KOPT-K1 (cell line): Measurements from ENCODE around the gene ZRANB1.
"Not testable (repeated sequence)": the region's sequence is repeated elsewhere in the genome, so short reads cannot be mapped to it uniquely, and the experiment has no call there.

Experiments
- H3K27ac ChIP-seq: fragments of 200-600 bp; sonication (generic); 2 replicates; pipeline ENCODE4 v1.5.1; 2016; ENCODE audit warnings: antibody characterized with exemption, mild to moderate bottlenecking, low read depth, low read length; ENCODE audit not compliant: poor library complexity, severe bottlenecking
- H3K36me3 ChIP-seq: fragments of 200-600 bp; sonication (generic); 2 replicates; pipeline ENCODE4 v1.5.1; 2017; ENCODE audit warnings: antibody characterized with exemption, mild to moderate bottlenecking, low read length, moderate library complexity; ENCODE audit not compliant: insufficient read depth
- H3K9me3 ChIP-seq: fragments of 200-600 bp; sonication (generic); 2 replicates; pipeline ENCODE4 v1.5.1; 2017; ENCODE audit warnings: antibody characterized with exemption, low read length, mild to moderate bottlenecking; ENCODE audit not compliant: insufficient read depth, poor library complexity, severe bottlenecking

ZRANB1 gene

DNA sequence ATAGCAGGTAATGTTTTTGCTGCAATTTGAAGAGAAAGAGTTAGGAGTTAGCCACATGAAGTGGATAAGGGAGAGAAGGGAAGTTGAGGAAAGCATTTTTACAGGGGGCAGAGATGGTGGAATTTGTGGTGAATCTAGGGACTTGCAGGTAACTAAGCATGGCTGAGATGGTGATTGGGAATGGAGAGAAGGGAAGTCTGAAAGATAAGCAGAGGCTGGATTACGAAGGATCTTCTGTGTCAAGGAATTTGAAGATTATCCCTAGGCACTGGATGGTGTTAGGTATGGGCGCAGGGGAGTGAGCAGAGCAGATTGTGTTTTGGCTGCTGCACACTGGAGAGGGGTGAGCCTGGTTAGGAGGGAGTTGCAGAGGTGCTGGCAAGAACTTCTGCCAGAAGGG is 25.3 kb downstream of the ZRANB1 start:
- Histone ChIP-seq H3K36me3 (peaks cover 52% of the 10 kb centered on the region), H3K9me3 (no peaks in the 10 kb centered on the region), H3K27ac (no peak overlapping the region)

DNA sequence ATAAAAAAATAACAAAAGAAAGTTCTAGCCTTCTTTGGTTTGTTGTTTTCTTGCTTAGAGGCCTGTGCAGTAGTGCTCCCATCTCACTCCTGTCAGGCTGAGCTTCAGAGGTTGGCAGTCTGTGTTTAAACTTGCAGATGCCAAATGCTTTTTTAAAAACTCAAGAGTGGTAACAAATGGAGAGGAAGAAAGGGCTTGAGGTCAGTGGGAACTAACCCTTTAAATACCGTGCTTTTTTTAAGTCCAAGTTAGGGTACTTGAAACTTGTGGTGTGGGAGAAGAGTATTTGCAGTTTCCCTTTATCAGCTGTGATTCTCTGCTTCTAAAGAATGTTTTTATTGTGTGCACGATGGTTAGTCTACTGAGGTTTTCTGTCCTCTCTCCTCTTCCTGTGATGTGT is 29.4 kb downstream of the ZRANB1 start:
- peaks cover 81% of the 10 kb centered on the region for H3K36me3 ChIP-seq
- H3K27ac ChIP-seq = no peak overlapping the region
- H3K9me3 ChIP-seq = no peaks in the 10 kb centered on the region

DNA sequence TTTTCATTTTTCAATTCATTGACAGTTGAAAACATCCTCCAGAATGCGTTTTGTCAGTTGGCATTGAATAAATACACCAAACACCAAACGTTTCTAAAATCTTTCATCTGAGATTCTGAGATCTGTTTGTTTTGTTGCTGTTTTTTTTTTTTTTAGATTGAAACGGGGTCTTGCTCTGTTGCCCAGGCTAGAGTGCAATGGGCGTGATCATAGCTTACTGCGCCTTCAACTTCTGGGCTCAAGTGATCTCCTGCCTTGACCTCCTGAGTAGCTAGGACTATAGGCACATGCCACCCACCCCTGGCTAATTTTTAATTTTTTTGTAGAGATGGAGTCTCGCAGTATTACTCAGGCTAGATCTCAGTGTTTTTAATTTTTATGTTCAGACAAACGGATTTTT is 30.7 kb downstream of the ZRANB1 start:
- H3K27ac ChIP-seq = no peak overlapping the region
- H3K9me3 ChIP-seq = no peaks in the 10 kb centered on the region
- peaks cover 79% of the 10 kb centered on the region for H3K36me3 ChIP-seq

DNA sequence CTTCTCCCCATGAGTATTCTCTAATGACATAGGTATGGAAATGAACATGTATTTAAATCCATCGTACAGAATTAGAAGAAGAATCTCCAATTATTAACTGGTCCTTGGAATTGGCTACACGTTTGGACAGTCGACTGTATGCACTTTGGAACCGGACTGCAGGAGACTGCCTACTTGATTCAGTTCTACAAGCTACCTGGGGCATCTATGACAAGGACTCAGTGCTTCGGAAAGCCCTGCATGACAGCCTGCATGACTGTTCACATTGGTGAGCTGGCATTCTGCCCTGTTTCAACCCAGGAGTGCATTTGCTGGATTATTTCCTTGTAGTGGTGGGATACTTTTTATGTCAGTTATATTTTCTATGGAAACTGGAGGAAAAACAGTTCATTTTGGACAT is 32.2 kb downstream of the ZRANB1 start:
- peaks cover 75% of the 10 kb centered on the region for H3K36me3 ChIP-seq
- no peaks in the 10 kb centered on the region for H3K9me3 ChIP-seq
- H3K27ac ChIP-seq = no peak overlapping the region

DNA sequence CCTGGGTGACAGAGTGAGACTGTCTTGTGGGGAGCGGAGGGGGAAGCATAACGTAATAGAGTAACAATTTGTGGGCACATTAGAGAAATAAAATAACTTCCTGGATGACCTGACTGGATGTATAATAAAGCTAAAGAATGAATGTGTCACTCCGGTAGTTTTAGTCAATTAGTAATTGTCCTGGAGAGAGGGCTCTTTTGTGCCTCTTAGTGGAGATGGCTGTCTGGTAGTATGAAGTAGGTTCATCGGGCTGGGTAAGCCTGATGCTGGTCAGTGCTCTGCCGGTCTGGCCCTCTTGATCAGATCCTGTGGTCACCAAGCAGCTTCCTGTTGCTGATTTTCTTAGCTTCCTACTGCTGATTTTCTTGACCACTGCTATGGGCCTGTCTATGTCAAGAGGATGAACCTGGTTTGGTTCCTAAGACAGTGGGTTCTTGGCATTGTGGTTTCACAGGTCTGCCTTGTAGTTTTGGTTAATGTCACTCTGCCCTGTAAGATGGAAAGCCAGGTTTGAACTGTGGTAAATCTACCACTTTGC is 34.1 kb downstream of the ZRANB1 start:
- Histone ChIP-seq H3K9me3 (no peaks in the 10 kb centered on the region), H3K27ac (no peak overlapping the region), H3K36me3 (peaks cover 72% of the 10 kb centered on the region)

DNA sequence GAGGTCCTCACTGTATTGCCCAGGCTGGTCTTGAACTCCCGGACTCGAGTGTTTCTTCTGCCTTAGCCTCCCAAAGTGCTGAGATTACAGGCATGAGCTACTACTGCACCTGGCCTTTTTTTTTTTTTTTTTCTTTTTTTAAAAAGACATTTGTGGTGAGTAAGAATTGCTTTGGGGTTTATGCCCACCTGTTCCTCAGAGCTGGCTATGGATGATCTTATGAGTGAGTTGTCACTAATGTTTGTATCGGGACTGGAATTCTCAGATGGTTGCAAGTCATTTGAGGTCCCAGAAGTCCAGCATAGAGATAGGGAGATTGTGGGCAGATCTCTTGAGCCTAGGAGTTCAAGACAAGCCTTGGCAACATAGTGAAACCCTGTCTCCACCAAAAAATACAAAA is 35.2 kb downstream of the ZRANB1 start:
- Histone ChIP-seq H3K27ac (no peak overlapping the region), H3K36me3 (peaks cover 81% of the 10 kb centered on the region), H3K9me3 (no peaks in the 10 kb centered on the region)

DNA sequence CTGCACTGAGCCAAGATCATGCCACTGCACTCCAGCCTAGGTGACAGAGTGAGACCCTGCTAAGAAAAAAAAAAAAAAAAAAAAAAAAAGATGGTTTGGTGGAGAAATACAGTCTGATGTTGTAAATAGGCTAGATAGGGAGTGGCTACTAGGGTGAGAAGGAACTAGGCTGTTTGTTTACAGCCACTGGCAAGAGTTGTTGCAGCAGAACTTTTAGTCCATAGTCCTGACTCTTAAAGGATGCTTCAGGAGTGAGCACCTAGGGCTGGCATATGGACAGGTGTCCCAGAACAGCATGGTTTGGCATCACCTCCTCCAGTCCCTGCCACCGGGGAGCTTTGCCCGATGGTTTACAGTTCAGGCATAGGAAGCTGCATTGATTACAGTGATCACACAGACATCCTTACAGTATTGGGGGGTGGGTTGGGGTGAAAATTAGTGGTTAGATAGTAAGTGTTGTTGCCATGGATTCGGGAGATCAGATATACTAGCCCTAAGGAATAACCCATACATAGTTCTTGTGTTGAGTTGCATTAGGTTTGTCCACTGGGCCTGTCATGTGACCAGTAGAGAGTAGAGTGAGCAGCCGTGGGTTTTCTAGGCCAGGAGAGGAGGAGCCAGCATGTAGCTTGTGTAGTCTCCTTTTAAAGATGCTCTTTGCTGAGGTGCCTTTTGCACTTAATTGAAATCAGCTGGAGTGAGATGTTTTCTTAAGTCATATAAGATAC is 35.9 kb downstream of the ZRANB1 start:
- Histone ChIP-seq H3K27ac (no peak overlapping the region), H3K9me3 (no peaks in the 10 kb centered on the region), H3K36me3 (peaks cover 81% of the 10 kb centered on the region)

DNA sequence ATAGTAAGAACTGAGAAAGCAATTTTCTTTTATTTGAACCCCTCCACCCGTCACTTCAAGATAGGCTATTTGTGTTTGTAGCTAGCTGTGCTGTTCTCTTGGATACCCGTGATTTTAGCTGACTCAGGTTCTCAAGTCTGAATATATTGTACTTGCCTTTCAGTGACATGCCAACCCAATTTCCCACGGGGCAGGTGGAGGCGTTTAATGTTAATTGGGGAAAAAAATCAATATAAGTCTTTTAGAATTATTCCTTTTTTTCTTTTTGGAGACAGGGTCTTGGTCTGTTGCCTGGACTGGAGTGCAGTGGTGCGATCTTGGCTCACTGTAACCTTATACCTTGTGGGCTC is 36.4 kb downstream of the ZRANB1 start:
- Histone ChIP-seq H3K9me3 (no peaks in the 10 kb centered on the region), H3K36me3 (peaks cover 82% of the 10 kb centered on the region)

DNA sequence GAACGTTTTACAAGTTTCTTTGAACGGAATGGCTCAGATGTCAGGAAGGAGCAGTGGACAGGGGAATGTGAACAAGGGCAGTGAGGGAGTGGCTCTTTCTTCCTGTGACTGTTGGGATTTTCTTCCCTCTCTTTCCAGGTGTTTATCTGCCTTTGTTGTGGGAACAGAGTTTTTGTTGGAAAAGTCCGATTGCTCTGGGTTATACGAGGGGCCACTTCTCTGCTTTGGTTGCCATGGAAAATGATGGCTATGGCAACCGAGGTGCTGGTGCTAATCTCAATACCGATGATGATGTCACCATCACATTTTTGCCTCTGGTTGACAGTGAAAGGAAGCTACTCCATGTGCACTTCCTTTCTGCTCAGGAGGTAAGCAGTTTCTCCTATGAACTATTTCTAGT is 41.4 kb downstream of the ZRANB1 start:
- Histone ChIP-seq H3K36me3 (peaks cover 90% of the 10 kb centered on the region), H3K27ac (no peak overlapping the region)

More for the DNA sequence above, 36.4 kb downstream of the ZRANB1 start:
- H3K27ac ChIP-seq = no peak overlapping the region

DNA sequence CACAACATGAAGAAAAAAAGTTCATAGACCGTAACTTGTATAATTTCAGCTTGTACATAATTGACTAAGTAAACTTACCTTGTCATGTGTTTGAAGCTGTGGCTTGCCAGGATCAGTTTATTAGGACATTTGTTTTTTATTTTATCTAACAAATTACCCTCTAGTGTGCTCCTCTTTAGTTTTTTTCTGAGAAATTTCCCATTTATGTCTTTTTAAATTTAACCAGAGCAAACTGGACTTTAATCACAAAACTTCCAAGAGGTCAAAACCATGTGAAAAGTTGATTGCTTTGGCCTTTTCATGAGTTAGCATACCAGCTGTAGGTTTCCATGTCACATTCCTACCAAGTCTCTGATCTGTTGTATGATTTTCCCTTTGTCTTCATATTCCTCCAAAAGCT is 42.5 kb downstream of the ZRANB1 start:
- H3K36me3 ChIP-seq = peaks cover 81% of the 10 kb centered on the region
- H3K27ac ChIP-seq = no peak overlapping the region
- H3K9me3 ChIP-seq = no peaks in the 10 kb centered on the region

More for the DNA sequence above, 41.4 kb downstream of the ZRANB1 start:
- no peaks in the 10 kb centered on the region for H3K9me3 ChIP-seq

DNA sequence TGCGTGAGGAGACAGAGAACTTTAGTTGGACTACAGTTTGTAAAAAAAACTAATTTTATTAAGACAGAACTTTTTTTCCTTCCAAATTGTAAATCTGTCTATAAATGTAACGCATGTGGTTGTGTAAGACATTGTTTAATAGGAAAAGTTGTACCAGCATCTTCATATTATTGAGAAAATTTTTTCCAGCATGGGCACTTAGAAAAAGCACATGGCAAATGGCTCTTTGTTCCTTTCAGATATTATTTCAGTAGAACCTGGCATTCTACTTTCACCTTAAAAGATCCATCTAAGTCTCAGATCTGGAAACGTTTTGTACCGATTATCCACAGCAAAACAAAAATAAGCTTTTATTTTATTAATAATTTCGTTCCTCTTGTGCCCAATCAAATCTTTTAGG is 43.2 kb downstream of the ZRANB1 start:
- no peak overlapping the region for H3K27ac ChIP-seq
- peaks cover 82% of the 10 kb centered on the region for H3K36me3 ChIP-seq
- no peaks in the 10 kb centered on the region for H3K9me3 ChIP-seq

DNA sequence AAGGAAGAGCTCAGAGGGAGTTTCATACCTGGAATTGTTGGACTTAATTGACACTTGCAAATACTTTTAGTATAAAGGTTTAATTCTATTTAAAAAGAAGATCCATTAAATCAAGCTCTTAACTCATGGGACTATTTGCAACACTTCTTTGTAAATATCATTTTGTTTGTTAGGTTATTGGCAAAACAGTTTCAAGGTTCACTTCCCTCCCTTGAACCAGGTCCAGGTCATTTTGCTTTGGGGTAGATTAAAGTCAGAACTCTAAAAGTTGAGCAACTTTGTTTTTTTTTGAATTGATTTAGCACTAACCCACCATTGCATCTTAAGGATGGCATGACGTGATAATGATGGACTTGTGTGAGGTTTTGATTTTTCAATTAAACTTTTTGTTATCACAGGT is 45.9 kb downstream of the ZRANB1 start:
- Histone ChIP-seq H3K36me3 (peaks cover 70% of the 10 kb centered on the region), H3K27ac (no peak overlapping the region), H3K9me3 (no peaks in the 10 kb centered on the region)

DNA sequence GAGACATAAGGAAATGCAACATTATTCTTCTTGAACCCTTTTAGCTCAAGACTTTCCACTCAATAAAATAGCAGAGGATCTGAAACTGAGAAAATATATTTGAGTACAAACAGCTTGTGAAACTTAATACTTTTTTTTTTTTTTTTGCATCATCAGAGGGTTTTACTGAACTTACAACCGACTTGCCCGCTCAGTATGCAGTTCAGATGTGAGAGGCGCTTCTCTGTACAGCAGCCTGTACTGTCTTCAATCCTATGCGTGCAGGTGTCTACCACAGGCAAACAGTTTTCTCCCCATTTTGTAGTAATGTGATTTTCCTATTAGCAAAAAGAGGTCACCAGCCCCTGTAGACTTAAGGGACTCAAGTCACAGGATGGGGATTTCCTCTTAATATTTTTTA is 46.8 kb downstream of the ZRANB1 start:
- H3K27ac ChIP-seq, H3K9me3 ChIP-seq: not testable (repeated sequence)
- peaks cover 60% of the 10 kb centered on the region for H3K36me3 ChIP-seq

DNA sequence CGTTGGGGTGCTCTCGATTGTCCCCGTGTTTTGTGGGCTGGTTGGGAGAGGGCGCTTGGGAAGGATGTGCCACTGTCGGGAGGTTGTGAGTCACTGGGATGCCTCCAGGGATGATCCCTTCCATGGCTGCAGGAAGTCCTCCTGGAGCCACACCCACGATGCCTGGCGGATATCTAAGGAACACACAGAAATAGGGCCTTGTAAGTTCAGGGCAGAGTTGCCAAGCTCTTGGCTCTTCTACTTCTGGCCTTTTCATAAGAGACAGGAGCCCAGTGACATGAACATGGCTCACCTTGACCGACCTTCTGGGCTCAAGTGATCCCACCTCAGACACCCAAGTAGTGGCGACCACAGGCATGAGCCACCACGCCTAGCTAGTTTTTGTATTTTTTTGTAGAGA is 47.6 kb downstream of the ZRANB1 start:
- no peaks in the 10 kb centered on the region for H3K9me3 ChIP-seq
- no peak overlapping the region for H3K27ac ChIP-seq
- peaks cover 52% of the 10 kb centered on the region for H3K36me3 ChIP-seq

DNA sequence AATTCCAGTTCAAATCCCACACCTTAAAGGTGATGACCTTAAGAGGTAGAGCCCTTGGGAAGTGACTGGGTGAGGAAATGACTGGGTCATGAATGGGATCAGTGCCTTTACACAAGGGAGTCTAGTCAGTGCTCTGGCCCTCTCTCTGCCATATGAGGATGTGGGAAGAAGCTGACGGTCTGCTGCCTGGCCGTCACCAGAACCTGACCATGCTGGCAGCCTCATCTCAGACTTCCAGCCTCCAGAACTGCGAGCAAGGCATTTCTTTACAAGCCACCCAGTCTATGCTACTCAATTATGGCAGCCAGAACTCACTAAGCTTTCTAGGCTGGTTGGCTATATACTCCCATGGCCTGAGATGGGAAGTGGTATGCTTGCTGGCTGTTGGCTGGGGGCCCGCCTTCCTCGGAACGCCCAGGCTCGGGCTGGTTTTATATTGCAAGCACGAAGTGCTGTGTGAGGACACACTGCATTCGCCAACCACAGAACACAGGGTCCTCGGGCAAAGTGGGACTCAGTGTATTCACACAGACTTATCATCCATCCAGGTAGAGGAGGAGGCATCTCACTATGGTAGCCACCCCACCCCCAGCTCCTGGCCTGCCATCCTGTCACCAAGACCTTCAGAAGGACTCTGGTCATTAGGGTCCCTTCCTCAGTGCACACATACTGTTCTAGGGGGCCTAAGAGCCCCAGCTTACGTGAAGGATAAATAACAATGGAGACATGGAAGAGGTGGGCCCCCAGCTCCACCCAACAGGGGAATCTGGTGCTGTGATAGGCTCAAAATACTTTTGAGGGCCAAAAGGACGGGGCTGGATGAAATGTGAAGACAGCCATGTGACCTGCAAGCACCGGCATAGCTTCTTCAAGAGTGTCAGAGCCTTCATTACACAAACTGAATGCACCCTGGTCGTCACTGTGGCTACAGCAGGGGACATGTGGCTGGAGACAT is 49.0 kb downstream of the ZRANB1 start:
- peaks cover 38% of the 10 kb centered on the region for H3K36me3 ChIP-seq
- H3K9me3 ChIP-seq = no peaks in the 10 kb centered on the region

More for the DNA sequence above, 49.0 kb downstream of the ZRANB1 start:
- H3K27ac ChIP-seq = no peak overlapping the region
